ENCODE results near the gene DGKA. TPM values are rescaled to one million over a fixed set of nuclear protein-coding genes. Genes with fewer than 3 reads are reported as not detected.
A peak's percentile ranks its signal among the peaks of the same experiment; 100 is the strongest.

DGKA gene
- total RNA-seq, 1 donor from 2014 or later: 27.0 TPM

DNA sequence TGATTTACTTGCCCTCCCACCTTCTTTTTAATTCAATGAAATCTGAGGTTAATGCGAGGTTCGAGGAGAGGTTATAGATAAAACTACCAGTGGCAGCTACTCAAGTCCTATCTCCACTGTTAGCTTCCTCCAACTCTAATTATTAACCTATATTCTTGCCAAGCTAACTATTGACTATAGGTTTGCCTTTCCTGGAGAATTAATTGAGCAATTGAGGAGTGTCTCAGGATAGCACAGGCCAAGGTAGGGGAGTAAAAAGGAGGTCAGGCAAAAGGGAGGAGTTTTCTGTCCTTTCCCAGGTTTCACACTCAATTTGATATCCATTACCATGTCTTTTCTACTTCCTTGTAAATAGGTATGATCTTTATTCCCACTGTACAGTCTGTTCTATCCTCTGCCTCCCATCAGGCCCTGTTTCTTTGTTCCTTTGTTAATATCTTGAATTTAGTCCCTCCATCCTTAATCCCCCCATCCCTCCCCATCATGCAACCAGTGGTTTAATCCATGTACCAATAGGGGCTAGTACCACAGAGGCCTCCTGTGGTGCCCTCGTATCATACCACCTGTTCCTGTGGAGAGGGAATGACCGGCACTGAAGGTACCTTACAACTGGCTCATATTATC, 62.4 kb downstream of the DGKA start:
- H3K27me3 ChIP-seq: no peaks in the 10 kb centered on the region
- H3F3A ChIP-seq (ENCODE audit: low read depth): peaks cover 41% of the 10 kb centered on the region
- H3K9me3 ChIP-seq (ENCODE audit: low read depth): no peaks in the 10 kb centered on the region
- no peak overlapping the region for H3K4me2 ChIP-seq
- H3K4me3 ChIP-seq: no peak overlapping the region
- H3K9ac ChIP-seq: no peak overlapping the region
- Mint-ChIP-seq H3K27ac (no peak overlapping the region), H3K4me3 (no peak overlapping the region), H3K9me3 (no peaks in the 10 kb centered on the region), H3K4me1 (peaks cover 16% of the 10 kb centered on the region), H3K27me3 (ENCODE audit: insufficient read depth, low read depth) (peaks cover 2% of the 10 kb centered on the region), H3K36me3 (peaks cover 36% of the 10 kb centered on the region)
- H3K27ac ChIP-seq: peak overlapping the region; percentile 29
- no peak for DNase-seq (ENCODE audit: low spot score)
- no peak overlapping the region for H2AFZ ChIP-seq (replicated peaks)
- H3K79me2 ChIP-seq (ENCODE audit: low read depth): peaks cover 7% of the 10 kb centered on the region
- no peaks in the 10 kb centered on the region for H4K20me1 ChIP-seq (ENCODE audit: low read depth)
- TF ChIP-seq EZH2 (IDR thresholded peaks at IDR 0.05) (no peak), EZH2phosphoT487 (IDR thresholded peaks at IDR 0.05) (no peak)
- TF ChIP-seq, protein P1, sequence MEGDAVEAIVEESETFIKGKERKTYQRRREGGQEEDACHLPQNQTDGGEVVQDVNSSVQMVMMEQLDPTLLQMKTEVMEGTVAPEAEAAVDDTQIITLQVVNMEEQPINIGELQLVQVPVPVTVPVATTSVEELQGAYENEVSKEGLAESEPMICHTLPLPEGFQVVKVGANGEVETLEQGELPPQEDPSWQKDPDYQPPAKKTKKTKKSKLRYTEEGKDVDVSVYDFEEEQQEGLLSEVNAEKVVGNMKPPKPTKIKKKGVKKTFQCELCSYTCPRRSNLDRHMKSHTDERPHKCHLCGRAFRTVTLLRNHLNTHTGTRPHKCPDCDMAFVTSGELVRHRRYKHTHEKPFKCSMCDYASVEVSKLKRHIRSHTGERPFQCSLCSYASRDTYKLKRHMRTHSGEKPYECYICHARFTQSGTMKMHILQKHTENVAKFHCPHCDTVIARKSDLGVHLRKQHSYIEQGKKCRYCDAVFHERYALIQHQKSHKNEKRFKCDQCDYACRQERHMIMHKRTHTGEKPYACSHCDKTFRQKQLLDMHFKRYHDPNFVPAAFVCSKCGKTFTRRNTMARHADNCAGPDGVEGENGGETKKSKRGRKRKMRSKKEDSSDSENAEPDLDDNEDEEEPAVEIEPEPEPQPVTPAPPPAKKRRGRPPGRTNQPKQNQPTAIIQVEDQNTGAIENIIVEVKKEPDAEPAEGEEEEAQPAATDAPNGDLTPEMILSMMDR (IDR thresholded peaks at IDR 0.05): no peak
- no peaks in the 10 kb centered on the region for H3K4me1 ChIP-seq
- peaks cover 7% of the 10 kb centered on the region for H3K36me3 ChIP-seq

DNA sequence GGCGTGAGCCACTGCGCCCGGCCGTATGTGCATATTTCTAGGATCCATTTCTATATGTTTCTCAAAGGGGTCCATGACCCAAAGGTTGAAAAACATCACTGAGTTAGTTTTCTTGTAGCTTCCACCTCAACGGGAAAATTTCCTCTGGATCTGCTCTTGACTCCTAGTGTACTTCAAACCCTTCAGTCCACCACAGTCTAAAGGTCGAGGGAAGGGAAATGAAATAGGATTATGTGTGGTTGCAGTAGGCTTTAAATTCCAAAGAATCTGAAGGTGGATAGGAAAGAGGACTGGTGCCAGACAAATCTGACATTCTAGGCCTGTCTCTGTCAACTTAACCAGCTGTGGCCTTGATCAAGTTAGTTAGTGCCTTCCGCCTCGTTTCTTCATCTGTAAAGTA, 64.4 kb downstream of the DGKA start:
- peaks cover 7% of the 10 kb centered on the region for H3K36me3 ChIP-seq
- H3K27me3 Mint-ChIP-seq (ENCODE audit: insufficient read depth, low read depth): peaks cover 2% of the 10 kb centered on the region
- no peaks in the 10 kb centered on the region for H3K9me3 ChIP-seq (ENCODE audit: low read depth)
- no peak overlapping the region for H2AFZ ChIP-seq (replicated peaks)
- H3K9me3 Mint-ChIP-seq: no peaks in the 10 kb centered on the region
- DNase-seq (ENCODE audit: low spot score): no peak
- no peaks in the 10 kb centered on the region for H3K4me1 ChIP-seq
- H3K79me2 ChIP-seq (ENCODE audit: low read depth): peaks cover 15% of the 10 kb centered on the region
- H3F3A ChIP-seq (ENCODE audit: low read depth): peaks cover 38% of the 10 kb centered on the region
- TF ChIP-seq EZH2 (IDR thresholded peaks at IDR 0.05): no peak
- no peak for TF ChIP-seq EZH2phosphoT487 (IDR thresholded peaks at IDR 0.05)
- TF ChIP-seq, protein P1 (IDR thresholded peaks at IDR 0.05): no peak
- no peaks in the 10 kb centered on the region for H4K20me1 ChIP-seq (ENCODE audit: low read depth)
- H3K4me1 Mint-ChIP-seq: peaks cover 24% of the 10 kb centered on the region
- H3K27ac Mint-ChIP-seq: no peak overlapping the region
- no peak overlapping the region for H3K9ac ChIP-seq
- no peak overlapping the region for H3K27ac ChIP-seq
- peaks cover 24% of the 10 kb centered on the region for H3K36me3 Mint-ChIP-seq
- H3K4me3 ChIP-seq: no peak overlapping the region
- H3K4me2 ChIP-seq: no peak overlapping the region
- no peak overlapping the region for H3K4me3 Mint-ChIP-seq
- H3K27me3 ChIP-seq: no peaks in the 10 kb centered on the region

DNA sequence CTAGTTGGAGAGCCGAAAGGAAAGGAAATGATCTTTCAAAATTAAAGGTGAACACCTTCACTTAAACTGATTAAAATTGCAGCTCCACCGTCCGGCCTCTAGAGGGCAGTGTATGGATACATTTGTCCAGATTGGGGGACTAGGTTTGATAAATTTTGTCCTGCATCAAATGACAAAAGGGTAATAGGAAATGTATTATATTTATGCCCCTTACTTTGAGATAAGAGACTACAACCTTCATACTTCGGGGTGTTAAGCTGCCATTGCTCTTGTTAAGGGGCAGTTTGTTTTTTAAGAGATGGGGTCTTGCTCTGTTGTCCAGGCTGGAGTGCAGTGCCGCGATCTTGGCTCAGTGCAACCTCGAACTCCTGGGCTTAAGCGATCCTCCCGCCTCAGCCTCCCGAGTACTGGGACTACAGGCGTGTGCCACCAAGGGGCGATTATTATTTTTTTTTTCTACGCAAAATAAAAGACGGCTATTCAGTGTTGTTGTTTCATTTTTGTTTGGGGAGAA, 65.3 kb downstream of the DGKA start:
- peak overlapping the region; percentile 98 for H3K4me3 Mint-ChIP-seq
- no peaks in the 10 kb centered on the region for H3K9me3 ChIP-seq (ENCODE audit: low read depth)
- peak; percentile 65 for DNase-seq (ENCODE audit: low spot score)
- H3K4me2 ChIP-seq: peak overlapping the region; percentile 81
- H3K27me3 ChIP-seq: no peaks in the 10 kb centered on the region
- H3F3A ChIP-seq (ENCODE audit: low read depth): peaks cover 38% of the 10 kb centered on the region
- peaks cover under 1% of the 10 kb centered on the region for H3K36me3 ChIP-seq
- no peaks in the 10 kb centered on the region for H4K20me1 ChIP-seq (ENCODE audit: low read depth)
- H3K4me3 ChIP-seq: peak overlapping the region; percentile 75
- H3K9me3 Mint-ChIP-seq: no peaks in the 10 kb centered on the region
- peaks cover 15% of the 10 kb centered on the region for H3K79me2 ChIP-seq (ENCODE audit: low read depth)
- H3K27ac ChIP-seq: peak overlapping the region; percentile 9
- H3K27ac Mint-ChIP-seq: no peak overlapping the region
- no peak overlapping the region for H3K9ac ChIP-seq
- H3K36me3 Mint-ChIP-seq: peaks cover 16% of the 10 kb centered on the region
- TF ChIP-seq, protein P1 (IDR thresholded peaks at IDR 0.05): peak; percentile 97
- TF ChIP-seq EZH2 (IDR thresholded peaks at IDR 0.05): no peak
- no peak for TF ChIP-seq EZH2phosphoT487 (IDR thresholded peaks at IDR 0.05)
- H3K4me1 Mint-ChIP-seq: peaks cover 24% of the 10 kb centered on the region
- H3K4me1 ChIP-seq: no peaks in the 10 kb centered on the region
- H2AFZ ChIP-seq (replicated peaks): no peak overlapping the region
- H3K27me3 Mint-ChIP-seq (ENCODE audit: insufficient read depth, low read depth): peaks cover 2% of the 10 kb centered on the region
